ENCODE data around the gene STAP1.
"Not testable (repeated sequence)": the region's sequence is repeated elsewhere in the genome, so short reads cannot be mapped to it uniquely, and the experiment has no call there.

Gene STAP1

GRCh38 chr4:67558493-67558892 lies at the start of gene STAP1:
STAP1 (plus strand) TSS chr4:67558727; CDS start chr4:67558810, 83 bp downstream.
- no peak for DNase-seq (ENCODE audit: low read depth in 2 of 2)

GRCh38 chr4:67512501-67512900 lies 46.0 kb upstream of the STAP1 start:
- DNase-seq (ENCODE audit: low read depth in 2 of 2): no peak

GRCh38 chr4:67520141-67520540 lies 38.4 kb upstream of the STAP1 start:
- DNase-seq (ENCODE audit: low read depth in 2 of 2): no peak

- DNase-seq (ENCODE audit: low read depth in 2 of 2): no peak
Observed at GRCh38 chr4:67521506-67521905, 37.0 kb upstream of the STAP1 start.

GRCh38 chr4:67522230-67522629 lies 36.3 kb upstream of the STAP1 start:
- no peak for DNase-seq (ENCODE audit: low read depth in 2 of 2)

- DNase-seq (ENCODE audit: low read depth in 2 of 2): no peak
Observed at GRCh38 chr4:67522851-67523671, 35.5 kb upstream of the STAP1 start.

- not testable (repeated sequence) for DNase-seq (ENCODE audit: low read depth in 2 of 2)
Observed at GRCh38 chr4:67524140-67524539, 34.4 kb upstream of the STAP1 start.

GRCh38 chr4:67531379-67531962 lies 27.1 kb upstream of the STAP1 start:
- DNase-seq (ENCODE audit: low read depth in 2 of 2): no peak

GRCh38 chr4:67532397-67532796 lies 26.1 kb upstream of the STAP1 start:
- not testable (repeated sequence) for DNase-seq (ENCODE audit: low read depth in 2 of 2)

- DNase-seq (ENCODE audit: low read depth in 2 of 2): no peak
Observed at GRCh38 chr4:67533112-67533511, 25.4 kb upstream of the STAP1 start.

- DNase-seq (ENCODE audit: low read depth in 2 of 2): no peak
Observed at GRCh38 chr4:67535280-67535840, 23.2 kb upstream of the STAP1 start.

GRCh38 chr4:67539830-67540229 lies 18.7 kb upstream of the STAP1 start:
- DNase-seq (ENCODE audit: low read depth in 2 of 2): no peak

GRCh38 chr4:67542076-67542475 lies 16.5 kb upstream of the STAP1 start:
- DNase-seq (ENCODE audit: low read depth in 2 of 2): no peak

GRCh38 chr4:67545199-67546003 lies 13.1 kb upstream of the STAP1 start, which contains the start of gene CENPC:
CENPC (minus strand) TSS chr4:67545503; CDS start chr4:67545355, 148 bp downstream.
- DNase-seq (ENCODE audit: low read depth in 2 of 2): peak; percentile 79 to 86

GRCh38 chr4:67546004-67546356 lies 12.5 kb upstream of the STAP1 start:
- no peak for DNase-seq (ENCODE audit: low read depth in 2 of 2)

- DNase-seq (ENCODE audit: low read depth in 2 of 2): no peak
Observed at GRCh38 chr4:67546971-67547370, 11.6 kb upstream of the STAP1 start.

GRCh38 chr4:67549123-67549522 lies 9.4 kb upstream of the STAP1 start:
- DNase-seq (ENCODE audit: low read depth in 2 of 2): no peak

- DNase-seq (ENCODE audit: low read depth in 2 of 2): no peak
Observed at GRCh38 chr4:67550451-67550850, 8.1 kb upstream of the STAP1 start.

- DNase-seq (ENCODE audit: low read depth in 2 of 2): no peak
Observed at GRCh38 chr4:67550857-67551256, 7.7 kb upstream of the STAP1 start.

GRCh38 chr4:67552146-67552792 lies 6.3 kb upstream of the STAP1 start:
- DNase-seq (ENCODE audit: low read depth in 2 of 2): not testable (repeated sequence)

GRCh38 chr4:67554096-67554495 lies 4.4 kb upstream of the STAP1 start:
- DNase-seq (ENCODE audit: low read depth in 2 of 2): no peak

GRCh38 chr4:67555447-67555846 lies 3.1 kb upstream of the STAP1 start:
- DNase-seq (ENCODE audit: low read depth in 2 of 2): no peak
